Gastroesophageal sphincter (tissue), 4 donors: Measurements from ENCODE around the gene FER. TPM values are rescaled to one million over a fixed set of nuclear protein-coding genes. Genes with fewer than 3 reads are reported as not detected.

ENCODE experiments used
- ATAC-seq: fragments of 150-250 bp; one replicate; pipeline ENCODE4 v1.9.1; 2016; ENCODE audit warnings: mild to moderate bottlenecking, moderate library complexity
- H3K27ac ChIP-seq, 4 donors: fragments of 200-600 bp; sonication (generic) in 3 of 4; 1 replicate in 3 of 4; 2 replicates in 1 of 4; pipeline ENCODE4 v1.5.1; 2016 to 2019
- H3K27me3 ChIP-seq: fragments of 200-600 bp; sonication (generic); one replicate; pipeline ENCODE4 v1.5.1; 2019
- H3K36me3 ChIP-seq, 2 donors: fragments of 200-600 bp; sonication (generic); one replicate each; pipeline ENCODE4 v1.5.1; 2019; ENCODE audit warnings: control low read depth in 1 of 2
- H3K4me1 ChIP-seq, 3 donors: fragments of 200-600 bp; sonication (generic); 1 replicate in 2 of 3; 2 replicates in 1 of 3; pipeline ENCODE4 v1.5.1; 2016 to 2019; ENCODE audit warnings: control low read depth in 2 of 3
- H3K4me3 ChIP-seq, 2 donors: fragments of 200-600 bp; sonication (generic); one replicate each; pipeline ENCODE4 v1.5.1; 2019; ENCODE audit warnings: mild to moderate bottlenecking in 1 of 2, moderate library complexity in 1 of 2
- H3K9me3 ChIP-seq, 3 donors: fragments of 200-600 bp; sonication (generic); one replicate each; pipeline ENCODE4 v1.5.1; 2017 to 2019; ENCODE audit warnings: control low read depth in 2 of 3
- CTCF ChIP-seq, 4 experiments: fragments of 200-600 bp in 2 of 4; fragments of 450-650 bp in 2 of 4; sonication (generic) in 1 of 4; IDR thresholded peaks; one replicate each; pipeline ENCODE4 v1.5.1; 2017 to 2019; ENCODE audit warnings: antibody characterized with exemption in 4 of 4, mild to moderate bottlenecking in 2 of 4, moderate library complexity in 2 of 4
- EP300 ChIP-seq: sonication (generic); formaldehyde crosslinking; IDR thresholded peaks from one replicate; pipeline ENCODE4 v1.6.1; 2017; ENCODE audit warnings: antibody characterized with exemption, mild to moderate bottlenecking
- POLR2A ChIP-seq, 2 donors: fragments of 450-650 bp; IDR thresholded peaks; one replicate each; pipeline ENCODE4 v1.6.1; 2017; ENCODE audit warnings: antibody characterized with exemption in 2 of 2, mild to moderate bottlenecking in 2 of 2, moderate library complexity in 1 of 2
- POLR2AphosphoS5 ChIP-seq: sonication (generic); formaldehyde crosslinking; IDR thresholded peaks from one replicate; pipeline ENCODE4 v1.6.1; 2017; ENCODE audit warnings: antibody characterized with exemption
- WGBS, 2 donors: methylation state at CpG; one replicate each; pipeline ENCODE4 v1.1.5; 2018; ENCODE audit warnings: low coverage in 1 of 2; 5-methylcytosine and 5-hydroxymethylcytosine counted together
- total RNA-seq, 4 donors: library from RNA; depleted of rRNA; stranded (reverse); fragments of >200 nt; gene quantifications; one replicate each; pipeline ENCODE4 v1.1.0, GENCODE V29; 2016

The FER gene
- total RNA-seq, 4 donors from 2014 or later = 23.2 to 45.3 (median 32.5) TPM

- Histone ChIP-seq H3K27ac (no peak overlapping the region), H3K36me3 (no peaks in the 10 kb centered on the region), H3K9me3 (no peaks in the 10 kb centered on the region), H3K27me3 (no peaks in the 10 kb centered on the region), H3K4me3 (no peak overlapping the region), H3K4me1 (no peaks in the 10 kb centered on the region)
- ATAC-seq = no peak
- WGBS, 2 donors = 96 to 100% methylated on average over 1 to 2 of the region's 2 CpGs
- TF ChIP-seq CTCF (IDR thresholded peaks at IDR 0.05) (no peak), POLR2A (IDR thresholded peaks at IDR 0.05) (no peak)
These were observed 482.7 kb downstream of the FER start for GRCh38 chr5:109230369-109230768.

- H3K27me3 ChIP-seq = no peaks in the 10 kb centered on the region
- H3K9me3 ChIP-seq = peaks cover 0 to 9% (median 0%) of the 10 kb centered on the region in 3 donors
- no peak for TF ChIP-seq CTCF (IDR thresholded peaks at IDR 0.05)
- no peak for TF ChIP-seq POLR2AphosphoS5
- TF ChIP-seq POLR2A (IDR thresholded peaks at IDR 0.05) = no peak
- TF ChIP-seq EP300 = no peak
- H3K4me3 ChIP-seq = no peak overlapping the region
- WGBS, 2 donors = 90% methylated on average over 2 of the region's 2 CpGs; no CpG with 5 or more reads in 1 of the 2 donors
- H3K27ac ChIP-seq = no peak overlapping the region
- no peaks in the 10 kb centered on the region for H3K4me1 ChIP-seq
- no peaks in the 10 kb centered on the region for H3K36me3 ChIP-seq
- no peak for ATAC-seq
These were observed 483.6 kb downstream of the FER start for GRCh38 chr5:109231331-109231730.

GRCh38 chr5:109234381-109234780 is 486.7 kb downstream of the FER start:
- Histone ChIP-seq H3K4me3 (no peak overlapping the region), H3K4me1 (no peaks in the 10 kb centered on the region), H3K27ac (no peak overlapping the region), H3K27me3 (no peaks in the 10 kb centered on the region), H3K36me3 (no peaks in the 10 kb centered on the region), H3K9me3 (peaks cover 0 to 25% (median 0%) of the 10 kb centered on the region in 3 donors)
- no peak for ATAC-seq
- WGBS, 2 donors = no CpG with 5 or more reads among the region's 4 CpGs
- TF ChIP-seq EP300 = no peak
- TF ChIP-seq CTCF (IDR thresholded peaks at IDR 0.05) = no peak
- no peak for TF ChIP-seq POLR2A (IDR thresholded peaks at IDR 0.05)
- TF ChIP-seq POLR2AphosphoS5 = no peak

GRCh38 chr5:109239456-109239855 is 491.8 kb downstream of the FER start:
- TF ChIP-seq CTCF (IDR thresholded peaks at IDR 0.05) (no peak), POLR2A (IDR thresholded peaks at IDR 0.05) (no peak), EP300 (no peak), POLR2AphosphoS5 (no peak)
- Histone ChIP-seq H3K4me1 (no peaks in the 10 kb centered on the region), H3K4me3 (no peak overlapping the region), H3K9me3 (peaks cover 0 to 25% (median 0%) of the 10 kb centered on the region in 3 donors), H3K27me3 (no peaks in the 10 kb centered on the region), H3K27ac (no peak overlapping the region), H3K36me3 (no peaks in the 10 kb centered on the region)
- WGBS, 2 donors = 60% methylated on average over 4 of the region's 5 CpGs; no CpG with 5 or more reads in 1 of the 2 donors
- no peak for ATAC-seq

GRCh38 chr5:109242518-109242917 is 494.8 kb downstream of the FER start:
- H3K9me3 ChIP-seq = peaks cover 0 to 21% (median 0%) of the 10 kb centered on the region in 3 donors
- H3K4me3 ChIP-seq = no peak overlapping the region
- ATAC-seq = no peak
- H3K27ac ChIP-seq = no peak overlapping the region
- TF ChIP-seq CTCF (IDR thresholded peaks at IDR 0.05) = no peak
- TF ChIP-seq POLR2A (IDR thresholded peaks at IDR 0.05) = no peak
- TF ChIP-seq POLR2AphosphoS5 = no peak
- no peak for TF ChIP-seq EP300
- no peaks in the 10 kb centered on the region for H3K27me3 ChIP-seq
- H3K36me3 ChIP-seq = no peaks in the 10 kb centered on the region
- no peaks in the 10 kb centered on the region for H3K4me1 ChIP-seq
